ENCODE data around the gene NRXN3.
A peak's percentile ranks its signal among the peaks of the same experiment; 100 is the strongest.
"Not testable (repeated sequence)": the region's sequence is repeated elsewhere in the genome, so short reads cannot be mapped to it uniquely, and the experiment has no call there.

The NRXN3 gene

GRCh38 chr14:79096811-79097210 is 926.6 kb downstream of the NRXN3 start:
- no peak for DNase-seq

GRCh38 chr14:79098324-79098723 is 928.2 kb downstream of the NRXN3 start:
- DNase-seq = no peak

GRCh38 chr14:79100578-79100977 is 930.4 kb downstream of the NRXN3 start:
- DNase-seq = no peak

GRCh38 chr14:79101388-79101787 is 931.2 kb downstream of the NRXN3 start:
- no peak for DNase-seq

DNA sequence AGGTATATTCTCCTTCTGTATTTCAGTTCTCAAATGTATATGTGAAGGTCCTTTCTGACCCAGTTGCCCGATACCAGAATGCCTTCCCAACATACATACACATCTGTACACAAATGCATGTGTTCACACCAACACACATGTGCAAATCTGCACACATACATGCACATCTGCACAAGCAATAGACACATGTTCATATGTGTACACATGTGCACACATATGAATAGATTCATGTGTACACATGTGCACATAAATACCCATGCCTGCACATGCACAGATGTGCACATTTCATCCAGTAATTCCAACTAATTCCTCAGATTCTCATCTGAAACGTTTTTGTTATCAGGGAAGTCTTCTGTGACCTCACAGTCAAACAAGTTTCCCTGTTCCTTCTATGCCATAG is 933.6 kb downstream of the NRXN3 start:
- no peak for DNase-seq

DNA sequence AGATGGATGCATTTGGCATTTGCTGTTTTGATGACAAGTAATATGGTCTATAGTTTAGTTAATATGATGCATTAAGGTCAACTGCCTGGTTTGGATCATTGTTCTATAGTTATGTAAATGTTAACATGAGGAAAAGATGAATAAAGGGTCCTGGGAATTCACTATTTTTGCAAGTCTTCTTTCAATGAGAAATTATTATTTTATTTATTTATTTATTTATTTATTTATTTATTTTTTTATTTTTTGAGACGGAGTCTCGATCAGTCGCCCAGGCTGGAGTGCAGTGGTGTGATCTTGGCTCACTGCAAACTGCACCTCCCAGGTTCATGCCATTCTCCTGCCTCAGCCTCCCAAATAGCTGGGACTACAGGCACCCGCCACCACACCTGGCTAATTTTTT is 940.4 kb downstream of the NRXN3 start:
- not testable (repeated sequence) for DNase-seq

DNA sequence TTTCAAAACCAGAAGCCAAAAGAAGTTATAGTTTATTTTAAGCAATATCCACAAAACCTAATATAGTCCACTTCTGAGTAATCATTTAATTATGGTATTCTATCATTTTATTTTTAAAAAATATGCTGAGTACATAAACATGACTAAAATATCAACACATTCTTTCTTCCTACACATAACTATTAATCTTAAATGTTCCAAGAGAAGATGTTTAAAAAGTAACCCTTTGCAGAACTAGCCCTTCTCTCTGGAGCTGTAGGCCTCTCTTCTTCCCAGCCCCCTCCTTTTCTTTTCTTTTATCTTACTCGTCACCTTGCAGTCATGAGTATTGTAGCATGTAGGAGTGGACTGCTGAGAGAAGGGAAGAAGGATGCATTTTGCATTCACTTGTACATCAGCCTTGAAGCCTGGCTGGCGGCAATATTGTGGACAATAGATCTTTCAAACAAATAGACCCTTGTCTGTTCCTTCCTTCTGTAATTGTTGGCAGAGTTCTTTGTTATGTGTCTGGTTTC is 941.9 kb downstream of the NRXN3 start:
- no peak for DNase-seq

GRCh38 chr14:79117561-79117960 is 947.4 kb downstream of the NRXN3 start:
- no peak for DNase-seq

DNA sequence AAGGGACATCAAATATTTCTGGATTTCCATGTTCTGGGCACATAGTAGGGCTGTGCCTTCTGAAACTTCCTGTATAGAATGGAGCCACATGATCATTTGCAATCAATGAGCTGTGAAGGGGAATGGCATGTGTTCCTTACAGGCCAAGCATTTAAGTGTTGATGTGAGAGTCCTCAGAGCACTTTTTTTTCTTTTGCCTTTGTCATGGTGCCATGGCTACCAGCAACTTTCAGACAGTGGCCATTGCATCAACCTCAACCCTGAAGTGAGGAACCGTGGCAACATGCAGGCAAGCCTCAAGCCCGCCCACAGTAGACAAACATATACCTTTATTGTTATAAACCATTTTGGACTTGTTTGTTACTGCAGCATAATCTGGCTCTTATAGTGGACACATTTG is 948.1 kb downstream of the NRXN3 start:
- no peak for DNase-seq

- DNase-seq = no peak
Measured at GRCh38 chr14:79134361-79134760, 964.2 kb downstream of the NRXN3 start.

GRCh38 chr14:79136071-79137044 is 966.2 kb downstream of the NRXN3 start:
- DNase-seq = peak; percentile 6

DNA sequence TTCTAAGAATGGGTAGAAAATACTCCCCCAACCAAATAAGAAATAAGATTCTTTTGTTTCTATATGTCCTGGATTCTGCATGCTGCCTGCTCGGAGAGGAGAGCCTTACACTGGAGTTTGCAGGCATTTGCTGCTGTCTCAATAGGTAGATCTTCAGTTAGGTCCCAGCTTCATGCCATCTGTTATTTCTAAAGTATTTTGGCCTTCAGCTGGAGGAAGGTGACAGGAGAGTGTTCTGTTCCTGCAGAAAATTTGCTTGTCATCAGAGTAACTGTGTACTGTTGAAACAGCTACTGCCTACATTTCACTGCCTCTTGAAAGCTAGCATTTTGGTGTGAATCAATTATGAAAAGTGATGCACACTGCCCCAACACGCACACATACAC is 966.9 kb downstream of the NRXN3 start:
- DNase-seq = no peak

- no peak for DNase-seq
Measured at GRCh38 chr14:79137836-79138235, 967.7 kb downstream of the NRXN3 start.

GRCh38 chr14:79144896-79145295 is 974.7 kb downstream of the NRXN3 start:
- DNase-seq = no peak

- no peak for DNase-seq
Measured at GRCh38 chr14:79150226-79150625, 980.1 kb downstream of the NRXN3 start.

DNA sequence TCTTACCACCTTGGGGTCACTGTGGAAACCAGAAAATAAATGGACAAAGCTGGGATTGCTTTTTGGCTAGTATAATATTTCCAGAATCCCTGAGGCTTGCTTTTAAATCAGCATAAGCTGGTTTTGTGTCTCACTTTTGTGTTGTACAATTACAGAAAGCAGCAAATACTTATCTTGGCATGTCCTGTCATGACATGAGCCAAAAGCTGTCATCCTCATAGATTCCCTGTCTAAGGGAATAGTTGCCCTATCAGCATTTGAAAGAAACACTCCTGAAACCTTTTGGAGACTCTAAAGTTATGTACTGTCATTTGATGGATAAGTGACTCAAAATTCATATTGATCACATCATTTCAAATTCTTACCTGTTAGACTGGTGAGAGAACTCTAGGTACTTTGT is 987.2 kb downstream of the NRXN3 start:
- no peak for DNase-seq

DNA sequence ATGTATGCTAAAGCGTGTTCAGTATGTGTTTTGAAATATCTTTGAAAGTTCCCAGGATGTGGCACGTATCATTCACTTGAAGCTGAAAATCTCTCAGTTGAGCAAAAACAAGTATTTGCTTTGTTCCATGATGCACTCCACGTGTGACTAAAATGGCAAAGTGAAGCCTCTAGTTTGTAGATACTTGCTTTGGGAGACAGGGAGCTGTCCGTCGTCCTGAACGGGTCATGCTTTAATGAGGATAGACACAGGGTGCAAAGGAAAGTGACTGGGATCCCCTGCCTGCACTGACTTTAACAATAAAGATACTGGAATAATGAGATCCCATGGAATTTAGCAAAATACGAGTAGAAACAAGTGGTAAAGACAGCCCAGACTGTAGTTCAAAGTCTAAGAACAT is 991.4 kb downstream of the NRXN3 start:
- no peak for DNase-seq

GRCh38 chr14:79162833-79163232 is 992.7 kb downstream of the NRXN3 start:
- no peak for DNase-seq

- no peak for DNase-seq
Measured at GRCh38 chr14:79165471-79166090, 995.4 kb downstream of the NRXN3 start.

DNA sequence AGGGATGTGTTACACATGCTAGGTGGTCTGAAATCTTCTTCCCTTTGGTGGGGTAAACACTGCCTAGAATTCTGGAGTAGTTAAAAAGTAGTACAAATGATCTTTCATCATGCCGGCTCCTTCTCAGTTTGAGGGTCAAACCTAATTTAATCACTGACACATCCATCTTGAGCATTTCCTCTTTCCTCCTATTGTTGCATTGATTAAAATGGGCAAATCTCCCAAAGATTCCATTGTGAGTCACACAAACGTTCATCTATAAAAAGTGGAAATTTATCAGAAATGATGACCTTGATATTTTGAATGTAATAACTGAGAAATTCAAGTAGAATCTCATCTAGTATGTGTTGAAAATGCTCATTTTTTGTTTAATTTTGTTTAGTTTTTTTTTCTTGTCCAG is 996.0 kb downstream of the NRXN3 start:
- no peak for DNase-seq

- no peak for DNase-seq
Measured at GRCh38 chr14:79167957-79168356, 997.8 kb downstream of the NRXN3 start.

DNA sequence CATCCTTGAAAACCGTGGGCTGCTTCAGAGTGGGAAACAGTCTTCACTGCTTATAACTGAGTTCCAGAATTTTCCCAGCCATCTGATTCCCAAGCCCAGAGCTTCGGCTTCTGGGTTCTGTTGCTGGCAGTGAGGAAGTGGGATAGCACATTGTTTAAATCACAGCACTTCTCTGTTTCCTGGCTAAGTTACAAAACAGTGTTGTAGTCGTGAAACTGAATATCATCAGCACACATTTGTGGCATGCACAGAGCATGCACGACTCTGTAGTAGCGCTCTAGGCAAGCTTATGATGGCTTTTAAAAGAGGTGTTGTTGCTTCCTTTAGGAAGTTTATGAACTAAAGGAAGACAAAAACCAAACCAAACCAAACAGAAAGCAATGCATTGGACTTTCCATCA is 1005.5 kb downstream of the NRXN3 start:
- no peak for DNase-seq

DNA sequence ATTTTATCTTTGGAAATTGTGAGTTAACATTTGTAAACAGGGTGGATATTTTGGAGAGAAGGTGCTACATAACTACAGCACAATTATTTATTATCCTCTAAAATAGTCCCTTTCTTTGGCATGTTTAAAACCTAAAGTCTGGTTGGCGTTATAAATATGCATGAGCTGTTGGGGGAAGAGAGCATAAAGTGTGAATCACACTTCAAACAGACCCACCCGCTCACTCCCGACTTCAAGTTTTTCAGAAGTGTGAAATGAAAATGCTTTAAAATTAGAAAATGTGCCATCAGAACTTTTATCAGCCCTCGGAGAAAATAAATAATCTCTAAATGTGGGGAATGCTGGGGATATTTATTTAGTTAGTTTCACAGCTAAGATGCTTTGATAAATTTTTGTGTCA is 1006.9 kb downstream of the NRXN3 start:
- no peak for DNase-seq

DNA sequence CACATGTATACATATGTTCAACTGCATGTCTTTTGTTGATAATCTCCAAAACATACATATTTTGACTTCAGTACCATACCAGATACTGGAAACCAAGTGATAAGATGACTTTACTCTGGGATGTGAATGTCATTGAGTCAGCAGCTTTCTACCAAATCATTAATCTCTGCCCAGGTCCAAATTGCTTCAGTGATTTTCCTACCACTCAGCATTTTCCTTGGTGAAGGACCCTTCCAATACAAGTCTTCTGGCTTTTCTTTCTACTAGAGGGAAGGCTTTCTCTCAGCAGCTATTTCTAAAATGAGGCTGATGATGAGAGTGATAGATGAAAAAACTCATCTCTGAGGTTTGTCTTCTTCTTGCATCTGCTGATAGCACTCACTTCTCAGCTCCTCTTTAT is 1008.5 kb downstream of the NRXN3 start:
- DNase-seq = no peak

Data from NCI-H1436 (cell line).